BE2C (cell line): ENCODE measurements around the gene PRKCH.

ENCODE experiments used
- DNase-seq: peaks from one replicate; pipeline ENCODE4 v3.0.0-alpha.2; 2020
- H3K27me3 ChIP-seq: fragments of 250-450 bp; sonication (Bioruptor Pico); 2 replicates; pipeline ENCODE4 v1.5.1; 2020; ENCODE audit warnings: mild to moderate bottlenecking
- H3K36me3 ChIP-seq: fragments of 250-450 bp; sonication (Bioruptor Pico); 2 replicates; pipeline ENCODE4 v1.5.1; 2020; ENCODE audit warnings: mild to moderate bottlenecking
- H3K4me1 ChIP-seq: fragments of 250-450 bp; sonication (Bioruptor Pico); 2 replicates; pipeline ENCODE4 v1.5.1; 2020
- H3K4me3 ChIP-seq: 2 replicates; pipeline ENCODE4 v1.5.1; 2011; ENCODE audit warnings: low read depth, low read length
- H3K9me3 ChIP-seq: fragments of 250-450 bp; sonication (Bioruptor Pico); 2 replicates; pipeline ENCODE4 v1.5.1; 2020
- TF ChIP-seq, protein P1 (sequence below): IDR thresholded peaks from 2 replicates; pipeline ENCODE4 v1.5.1; 2012; ENCODE audit warnings: mild to moderate bottlenecking, low read depth, low read length

PRKCH gene

DNA sequence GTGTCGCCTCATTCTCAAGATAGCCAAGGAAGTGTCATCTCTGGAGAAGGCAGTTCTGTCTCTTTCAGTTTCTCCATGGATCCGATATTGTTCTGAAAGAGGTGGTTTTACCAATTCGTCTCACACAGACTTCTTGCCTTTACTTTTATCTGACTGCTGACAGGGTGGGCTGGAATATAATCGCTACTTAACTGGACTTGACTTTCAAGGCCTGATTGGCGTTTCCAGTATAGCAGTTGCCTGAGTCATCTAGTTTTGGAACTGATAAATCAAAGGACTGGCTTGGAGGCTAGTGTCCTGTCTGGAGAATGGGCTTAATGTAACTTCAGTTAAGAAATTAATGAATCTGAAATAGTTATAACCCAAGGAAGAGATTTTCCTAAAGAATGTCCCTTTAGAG lies 21.6 kb downstream of the PRKCH start:
- no peaks in the 10 kb centered on the region for H3K9me3 ChIP-seq
- TF ChIP-seq, protein P1, sequence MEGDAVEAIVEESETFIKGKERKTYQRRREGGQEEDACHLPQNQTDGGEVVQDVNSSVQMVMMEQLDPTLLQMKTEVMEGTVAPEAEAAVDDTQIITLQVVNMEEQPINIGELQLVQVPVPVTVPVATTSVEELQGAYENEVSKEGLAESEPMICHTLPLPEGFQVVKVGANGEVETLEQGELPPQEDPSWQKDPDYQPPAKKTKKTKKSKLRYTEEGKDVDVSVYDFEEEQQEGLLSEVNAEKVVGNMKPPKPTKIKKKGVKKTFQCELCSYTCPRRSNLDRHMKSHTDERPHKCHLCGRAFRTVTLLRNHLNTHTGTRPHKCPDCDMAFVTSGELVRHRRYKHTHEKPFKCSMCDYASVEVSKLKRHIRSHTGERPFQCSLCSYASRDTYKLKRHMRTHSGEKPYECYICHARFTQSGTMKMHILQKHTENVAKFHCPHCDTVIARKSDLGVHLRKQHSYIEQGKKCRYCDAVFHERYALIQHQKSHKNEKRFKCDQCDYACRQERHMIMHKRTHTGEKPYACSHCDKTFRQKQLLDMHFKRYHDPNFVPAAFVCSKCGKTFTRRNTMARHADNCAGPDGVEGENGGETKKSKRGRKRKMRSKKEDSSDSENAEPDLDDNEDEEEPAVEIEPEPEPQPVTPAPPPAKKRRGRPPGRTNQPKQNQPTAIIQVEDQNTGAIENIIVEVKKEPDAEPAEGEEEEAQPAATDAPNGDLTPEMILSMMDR = no peak
- DNase-seq = no peak
- no peaks in the 10 kb centered on the region; the same call in 1 of the 2 replicates for H3K27me3 ChIP-seq
- H3K36me3 ChIP-seq = no peaks in the 10 kb centered on the region
- no peaks in the 10 kb centered on the region for H3K4me1 ChIP-seq
- no peak overlapping the region for H3K4me3 ChIP-seq

DNA sequence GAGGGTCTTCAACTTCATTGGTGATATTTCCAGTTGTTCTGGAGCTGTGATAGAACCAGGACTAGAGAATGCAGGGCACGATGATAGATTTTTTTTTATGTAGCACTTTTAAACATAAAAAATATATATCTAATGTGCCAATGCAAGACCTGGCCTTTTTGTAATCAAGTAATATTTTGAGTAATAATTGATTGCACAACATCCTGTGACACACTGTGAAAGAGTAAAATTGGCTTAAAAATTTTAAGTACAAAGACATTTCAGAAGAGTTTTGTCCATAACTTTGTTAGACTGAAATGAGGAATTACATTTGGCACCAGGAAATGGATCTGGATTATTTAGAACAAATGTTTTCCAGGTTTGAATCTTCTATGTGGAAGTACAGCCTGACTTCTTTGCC lies 22.1 kb downstream of the PRKCH start:
- TF ChIP-seq, protein P1 = no peak
- Histone ChIP-seq H3K4me1 (no peaks in the 10 kb centered on the region), H3K9me3 (no peaks in the 10 kb centered on the region), H3K4me3 (no peak overlapping the region), H3K27me3 (no peaks in the 10 kb centered on the region; the same call in 1 of the 2 replicates), H3K36me3 (no peaks in the 10 kb centered on the region)
- DNase-seq = no peak

DNA sequence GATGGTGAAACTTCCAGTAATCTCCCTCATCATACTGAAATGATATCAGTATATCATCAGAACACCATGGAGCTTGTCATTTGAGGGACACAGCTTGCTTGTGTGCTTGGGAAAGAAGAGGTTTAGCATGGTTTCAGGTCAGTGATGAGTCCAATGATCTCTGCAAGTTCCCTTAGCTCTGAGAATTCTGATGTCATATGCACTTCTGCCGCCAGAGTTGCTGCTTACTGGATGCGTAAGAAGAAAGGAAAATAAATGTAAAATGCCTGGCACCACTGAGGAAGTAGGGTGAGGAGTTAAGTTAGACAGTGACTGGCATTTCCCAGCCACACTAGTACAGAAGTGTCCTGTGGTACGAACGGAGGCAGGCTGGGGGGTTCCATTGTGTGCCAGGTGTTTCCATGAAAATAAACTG lies 22.6 kb downstream of the PRKCH start:
- DNase-seq = no peak
- TF ChIP-seq, protein P1 = no peak
- Histone ChIP-seq H3K4me1 (no peaks in the 10 kb centered on the region), H3K9me3 (no peaks in the 10 kb centered on the region), H3K36me3 (no peaks in the 10 kb centered on the region), H3K4me3 (no peak overlapping the region), H3K27me3 (no peaks in the 10 kb centered on the region; the same call in 1 of the 2 replicates)

DNA sequence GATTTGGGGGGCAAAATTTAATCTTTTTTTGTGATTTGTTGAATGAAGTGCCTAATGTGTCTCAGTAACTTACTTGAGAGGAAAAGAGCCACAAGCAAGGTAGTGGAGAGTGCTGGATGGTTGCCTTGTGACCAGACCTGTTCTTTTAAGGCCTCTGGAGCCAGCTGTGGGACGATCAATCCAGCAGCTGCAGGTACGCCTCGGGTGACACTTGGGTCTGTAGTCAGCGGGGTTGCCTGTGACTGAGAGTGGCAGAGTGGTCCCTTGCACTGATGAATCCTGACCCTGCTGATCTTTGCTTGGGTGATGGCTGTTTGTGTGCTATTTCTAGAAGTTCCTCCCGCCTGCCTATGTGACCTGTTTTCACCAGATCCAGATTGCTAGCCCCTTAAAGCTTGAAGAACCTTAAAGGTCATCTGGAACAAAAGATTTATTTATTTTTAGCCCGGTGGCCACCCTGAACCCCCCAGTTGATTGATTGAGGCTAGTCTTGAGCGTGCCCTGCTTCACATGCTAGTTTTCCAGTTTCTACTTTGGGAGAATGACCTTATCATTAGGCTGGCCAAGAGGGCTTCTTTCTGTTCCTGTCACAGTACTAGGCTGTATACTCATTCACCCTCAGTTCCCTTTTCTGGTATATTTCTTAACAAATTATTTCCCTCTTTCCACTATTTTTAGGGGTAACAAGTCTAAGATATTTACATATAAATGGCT lies 23.2 kb downstream of the PRKCH start:
- no peaks in the 10 kb centered on the region for H3K4me1 ChIP-seq
- TF ChIP-seq, protein P1 = no peak

DNA sequence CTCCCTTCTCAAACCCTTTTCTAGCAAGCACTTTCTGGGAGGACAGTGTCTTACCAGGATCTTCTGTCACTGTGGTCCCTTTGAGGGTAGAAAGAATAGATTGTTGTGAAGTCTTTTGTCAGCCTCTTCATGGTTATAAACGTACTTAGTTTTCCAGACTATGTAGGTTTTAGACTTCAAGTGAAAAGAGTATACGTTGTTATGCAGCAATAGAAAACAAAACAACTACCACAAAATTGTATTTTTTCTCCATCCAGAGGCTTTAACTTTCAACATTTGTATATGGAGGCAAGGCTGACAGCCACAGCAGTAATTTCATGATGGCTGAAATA lies 23.7 kb downstream of the PRKCH start:
- Histone ChIP-seq H3K36me3 (no peaks in the 10 kb centered on the region), H3K4me3 (no peak overlapping the region), H3K9me3 (no peaks in the 10 kb centered on the region), H3K27me3 (no peaks in the 10 kb centered on the region; the same call in 1 of the 2 replicates), H3K4me1 (no peaks in the 10 kb centered on the region)
- no peak for DNase-seq
- TF ChIP-seq, protein P1 = no peak

More for the DNA sequence above, 23.2 kb downstream of the PRKCH start:
- H3K27me3 ChIP-seq = no peaks in the 10 kb centered on the region; the same call in 1 of the 2 replicates
- no peak for DNase-seq
- H3K4me3 ChIP-seq = no peak overlapping the region
- no peaks in the 10 kb centered on the region for H3K9me3 ChIP-seq
- no peaks in the 10 kb centered on the region for H3K36me3 ChIP-seq

DNA sequence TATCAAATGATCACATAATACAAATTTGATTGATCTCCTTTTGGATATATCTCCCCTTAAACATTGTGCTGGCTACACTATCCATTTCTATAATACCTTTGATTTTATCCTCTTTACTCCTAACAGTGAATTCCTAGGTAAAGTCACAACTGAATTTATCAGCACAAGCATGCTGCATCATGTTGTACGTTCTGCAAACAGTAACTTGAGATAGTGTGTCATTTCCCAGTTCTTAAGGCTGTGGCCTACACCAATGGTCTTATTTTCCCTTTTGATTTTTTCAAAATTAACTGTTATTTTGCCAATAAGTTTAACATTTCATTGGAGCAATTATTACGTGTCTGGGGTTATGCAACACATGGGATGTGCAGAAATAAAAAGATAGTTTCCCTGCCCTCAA lies 24.8 kb downstream of the PRKCH start:
- Histone ChIP-seq H3K4me1 (no peaks in the 10 kb centered on the region), H3K27me3 (no peaks in the 10 kb centered on the region; the same call in 1 of the 2 replicates), H3K4me3 (no peak overlapping the region), H3K9me3 (no peaks in the 10 kb centered on the region), H3K36me3 (no peaks in the 10 kb centered on the region)
- no peak for DNase-seq
- TF ChIP-seq, protein P1 = no peak
